ENCODE results near the gene SERTAD4.
"Not testable (repeated sequence)": the region's sequence is repeated elsewhere in the genome, so short reads cannot be mapped to it uniquely, and the experiment has no call there.

Gene SERTAD4

DNA sequence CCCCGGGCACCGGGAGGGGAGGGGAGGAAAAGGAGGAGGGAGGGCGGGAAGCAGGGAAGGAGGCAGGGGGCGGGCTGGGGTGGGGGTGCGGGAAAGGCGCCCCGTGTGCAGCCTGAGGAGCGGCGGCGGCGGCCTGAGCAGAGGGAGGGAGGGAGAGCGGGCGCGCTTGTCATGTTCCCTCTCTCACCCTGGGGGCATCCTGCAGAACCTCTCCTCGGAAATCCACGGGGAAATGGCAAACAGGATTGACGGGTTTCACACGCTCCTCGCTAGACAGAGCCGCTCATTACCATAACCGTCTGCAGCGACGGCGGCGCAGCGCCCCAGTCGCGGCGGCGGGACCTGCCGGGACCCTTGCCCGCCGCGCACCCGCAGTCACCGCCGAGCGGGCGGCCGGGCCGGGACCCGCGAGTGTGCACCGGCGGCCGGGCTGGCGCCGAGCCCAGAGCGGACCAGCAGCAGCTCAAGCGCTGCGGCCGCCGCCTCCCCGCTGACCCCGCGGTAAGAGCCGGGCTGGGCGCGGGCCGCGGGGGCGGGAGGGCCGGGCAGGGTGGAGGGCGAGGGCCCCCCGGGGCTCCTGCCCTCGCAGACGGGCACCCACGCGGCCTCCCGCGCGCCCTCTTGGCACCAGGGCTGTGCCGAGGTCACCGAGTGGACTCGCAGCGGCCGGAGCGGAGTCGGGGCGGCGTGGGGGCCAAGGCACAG lies at the start of gene SERTAD4:
SERTAD4 (plus strand) TSS at position 286 of the 705 bp plus-strand sequence. CDS start 5,165 bp downstream, outside the sequence.
- no peak within 1 kb of the TSS for H3K4me3 ChIP-seq (ENCODE audit: low read depth, low read length)
- no peak for DNase-seq (ENCODE audit: low read depth)
- TF ChIP-seq, protein P1, sequence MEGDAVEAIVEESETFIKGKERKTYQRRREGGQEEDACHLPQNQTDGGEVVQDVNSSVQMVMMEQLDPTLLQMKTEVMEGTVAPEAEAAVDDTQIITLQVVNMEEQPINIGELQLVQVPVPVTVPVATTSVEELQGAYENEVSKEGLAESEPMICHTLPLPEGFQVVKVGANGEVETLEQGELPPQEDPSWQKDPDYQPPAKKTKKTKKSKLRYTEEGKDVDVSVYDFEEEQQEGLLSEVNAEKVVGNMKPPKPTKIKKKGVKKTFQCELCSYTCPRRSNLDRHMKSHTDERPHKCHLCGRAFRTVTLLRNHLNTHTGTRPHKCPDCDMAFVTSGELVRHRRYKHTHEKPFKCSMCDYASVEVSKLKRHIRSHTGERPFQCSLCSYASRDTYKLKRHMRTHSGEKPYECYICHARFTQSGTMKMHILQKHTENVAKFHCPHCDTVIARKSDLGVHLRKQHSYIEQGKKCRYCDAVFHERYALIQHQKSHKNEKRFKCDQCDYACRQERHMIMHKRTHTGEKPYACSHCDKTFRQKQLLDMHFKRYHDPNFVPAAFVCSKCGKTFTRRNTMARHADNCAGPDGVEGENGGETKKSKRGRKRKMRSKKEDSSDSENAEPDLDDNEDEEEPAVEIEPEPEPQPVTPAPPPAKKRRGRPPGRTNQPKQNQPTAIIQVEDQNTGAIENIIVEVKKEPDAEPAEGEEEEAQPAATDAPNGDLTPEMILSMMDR (IDR thresholded peaks at IDR 0.05; ENCODE audit: insufficient read depth, low read depth, low read length, missing control alignments), result no peak

- TF ChIP-seq, protein P1 (IDR thresholded peaks at IDR 0.05; ENCODE audit: insufficient read depth, low read depth, low read length, missing control alignments), result no peak
- H3K4me3 ChIP-seq (ENCODE audit: low read depth, low read length), result no peak overlapping the region
- DNase-seq (ENCODE audit: low read depth), result no peak
Measured at GRCh38 chr1:210185063-210185462, 47.5 kb upstream of the SERTAD4 start.

DNA sequence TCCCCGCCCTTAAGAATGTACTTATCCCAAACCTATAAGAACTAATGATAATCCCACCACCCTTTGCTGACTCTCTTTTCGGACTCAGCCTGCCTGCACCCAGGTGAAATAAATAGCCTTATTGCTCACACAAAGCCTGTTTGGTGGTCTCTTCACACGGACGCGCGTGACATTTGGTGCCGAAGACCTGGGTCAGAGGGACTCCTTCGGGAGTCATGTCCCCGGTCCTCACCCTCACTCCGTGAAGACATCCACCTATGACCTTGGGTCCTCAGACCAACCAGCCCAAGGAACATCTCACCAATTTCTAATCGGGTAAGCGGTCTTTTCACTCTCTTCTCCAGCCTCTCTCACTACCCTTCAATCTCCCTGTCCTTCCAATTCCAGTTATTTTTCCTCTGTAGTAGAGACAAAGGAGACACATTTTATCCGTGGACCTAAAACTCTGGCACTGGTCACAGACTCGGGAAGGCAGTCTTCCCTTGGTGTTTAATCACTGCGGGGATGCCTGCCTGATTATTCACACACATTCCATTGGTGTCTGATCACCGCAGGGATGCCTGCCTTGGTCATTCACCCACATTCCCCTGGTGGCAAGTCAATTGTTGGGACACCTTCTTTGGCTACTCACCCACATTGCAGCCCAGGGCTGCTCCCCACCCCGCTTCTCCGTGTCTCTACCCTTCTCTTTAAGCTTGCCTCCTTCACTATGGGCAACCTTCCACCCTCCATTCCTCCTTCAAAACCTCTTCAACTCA lies 44.6 kb upstream of the SERTAD4 start:
- not testable (repeated sequence) for DNase-seq (ENCODE audit: low read depth); H3K4me3 ChIP-seq (ENCODE audit: low read depth, low read length)

DNA sequence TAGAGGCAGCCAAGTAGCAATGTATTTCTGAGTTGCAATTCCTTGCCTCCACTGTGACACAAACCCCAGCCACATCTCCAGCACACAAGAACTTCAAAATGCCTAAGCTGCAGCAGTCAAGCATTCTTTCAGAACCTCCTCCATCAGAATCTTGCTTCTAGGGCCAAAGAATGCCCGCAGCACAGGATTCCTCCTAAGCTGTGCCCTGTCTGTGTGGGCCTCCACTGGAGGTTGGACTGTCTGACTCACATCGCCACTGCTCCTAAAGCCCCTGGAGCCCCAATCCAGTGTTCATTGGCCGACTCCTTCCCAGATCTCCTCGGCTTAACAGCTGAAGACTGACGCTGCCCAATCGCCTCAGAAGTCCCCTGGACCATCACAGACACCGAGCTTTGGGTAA lies 43.2 kb upstream of the SERTAD4 start:
- TF ChIP-seq, protein P1 (IDR thresholded peaks at IDR 0.05; ENCODE audit: insufficient read depth, low read depth, low read length, missing control alignments), result no peak
- no peak for DNase-seq (ENCODE audit: low read depth)
- H3K4me3 ChIP-seq (ENCODE audit: low read depth, low read length), result no peak overlapping the region

DNA sequence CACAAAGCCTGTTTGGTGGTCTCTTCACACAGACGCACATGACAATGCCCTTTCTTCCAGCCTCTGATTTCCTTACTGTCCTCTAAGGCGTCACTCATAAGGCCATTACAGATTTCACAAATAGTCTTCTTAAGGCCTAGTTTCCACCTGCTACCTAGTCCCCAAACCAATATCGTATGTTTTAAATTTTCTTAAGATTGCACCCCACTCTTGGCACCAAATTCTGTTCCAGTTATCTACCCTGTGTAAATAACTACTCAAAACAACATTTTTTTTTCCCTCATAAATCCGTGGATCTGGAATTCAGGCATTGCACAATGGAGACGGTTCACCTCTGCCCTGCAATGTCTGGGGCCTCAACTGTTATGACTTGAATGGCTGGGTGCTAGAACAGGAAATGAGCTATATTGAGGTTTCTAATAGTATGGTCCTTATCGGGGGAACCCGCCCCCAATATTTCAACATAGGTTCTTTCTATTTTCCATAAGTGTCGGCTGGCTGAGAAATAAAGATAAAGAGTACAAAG lies 36.9 kb upstream of the SERTAD4 start:
- no peak overlapping the region for H3K4me3 ChIP-seq (ENCODE audit: low read depth, low read length)
- TF ChIP-seq, protein P1 (IDR thresholded peaks at IDR 0.05; ENCODE audit: insufficient read depth, low read depth, low read length, missing control alignments), result no peak
- DNase-seq (ENCODE audit: low read depth), result no peak

GRCh38 chr1:210196266-210196665 lies 36.3 kb upstream of the SERTAD4 start:
- DNase-seq (ENCODE audit: low read depth); H3K4me3 ChIP-seq (ENCODE audit: low read depth, low read length): not testable (repeated sequence)

DNA sequence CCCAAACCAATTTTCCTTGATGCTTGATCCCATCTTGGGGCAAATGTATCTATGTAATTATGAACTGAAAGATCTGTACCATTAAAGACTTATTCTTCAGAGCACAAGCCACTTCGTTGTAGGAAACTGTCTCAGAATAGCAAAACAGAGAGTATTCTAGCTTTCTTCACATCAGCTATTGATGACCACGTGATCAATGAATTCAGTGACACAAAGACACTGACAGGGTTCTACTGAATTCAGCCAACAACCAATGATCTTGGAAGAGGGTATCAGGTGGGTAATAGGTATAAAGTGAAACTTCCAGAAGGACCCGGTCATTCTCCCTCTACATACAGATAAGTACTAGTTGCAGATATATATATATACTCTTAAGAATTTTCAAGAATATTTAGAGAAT lies 33.8 kb upstream of the SERTAD4 start:
- no peak overlapping the region for H3K4me3 ChIP-seq (ENCODE audit: low read depth, low read length)
- no peak for DNase-seq (ENCODE audit: low read depth)
- TF ChIP-seq, protein P1 (IDR thresholded peaks at IDR 0.05; ENCODE audit: insufficient read depth, low read depth, low read length, missing control alignments), result no peak

All from GM12865 (cell line).